ENCODE measurements around the gene SLC35F3.

SLC35F3 gene

DNA sequence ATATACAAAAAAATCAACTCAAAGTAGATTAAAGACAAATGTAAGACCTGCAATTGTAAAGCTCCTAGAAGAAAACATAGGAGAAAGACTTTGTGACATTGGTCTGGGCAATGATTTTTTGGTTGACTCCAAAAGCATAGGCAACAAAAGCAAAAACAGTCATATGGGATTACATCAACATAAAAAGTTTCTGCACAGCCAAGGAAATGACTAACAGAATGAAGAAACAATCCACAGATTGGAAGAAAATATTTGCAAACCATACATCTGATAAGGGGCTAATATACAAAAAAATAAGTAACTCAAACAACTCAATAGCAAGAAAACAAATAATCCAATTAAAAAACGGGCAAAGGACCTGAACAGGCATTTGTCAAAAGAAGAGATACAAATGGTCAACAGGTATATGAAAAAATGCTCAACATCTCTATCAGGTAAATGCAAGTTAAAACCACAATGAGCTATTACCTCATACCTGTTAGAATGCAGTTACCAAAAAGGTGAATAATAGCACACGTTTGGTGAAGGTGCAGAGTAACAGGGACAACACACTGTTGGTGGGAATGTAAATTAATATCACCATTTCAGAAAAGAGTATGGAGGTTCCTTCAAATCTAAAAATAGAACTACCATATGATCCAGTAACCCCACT is 295.1 kb downstream of the SLC35F3 start:
- TF ChIP-seq TAF1 (IDR thresholded peaks at IDR 0.05; ENCODE audit: borderline replicate concordance, insufficient read depth, low read length) (no peak), FOXP2 (optimal IDR thresholded peaks at IDR 0.05; ENCODE audit: borderline replicate concordance, extremely low read depth, extremely low read length, insufficient read depth) (no peak), POLR2AphosphoS5 (IDR thresholded peaks at IDR 0.05; ENCODE audit: low read depth, low read length) (no peak), SIN3A (IDR thresholded peaks at IDR 0.05; ENCODE audit: borderline replicate concordance, insufficient read depth, low read length) (no peak)
- TF ChIP-seq, protein P1, sequence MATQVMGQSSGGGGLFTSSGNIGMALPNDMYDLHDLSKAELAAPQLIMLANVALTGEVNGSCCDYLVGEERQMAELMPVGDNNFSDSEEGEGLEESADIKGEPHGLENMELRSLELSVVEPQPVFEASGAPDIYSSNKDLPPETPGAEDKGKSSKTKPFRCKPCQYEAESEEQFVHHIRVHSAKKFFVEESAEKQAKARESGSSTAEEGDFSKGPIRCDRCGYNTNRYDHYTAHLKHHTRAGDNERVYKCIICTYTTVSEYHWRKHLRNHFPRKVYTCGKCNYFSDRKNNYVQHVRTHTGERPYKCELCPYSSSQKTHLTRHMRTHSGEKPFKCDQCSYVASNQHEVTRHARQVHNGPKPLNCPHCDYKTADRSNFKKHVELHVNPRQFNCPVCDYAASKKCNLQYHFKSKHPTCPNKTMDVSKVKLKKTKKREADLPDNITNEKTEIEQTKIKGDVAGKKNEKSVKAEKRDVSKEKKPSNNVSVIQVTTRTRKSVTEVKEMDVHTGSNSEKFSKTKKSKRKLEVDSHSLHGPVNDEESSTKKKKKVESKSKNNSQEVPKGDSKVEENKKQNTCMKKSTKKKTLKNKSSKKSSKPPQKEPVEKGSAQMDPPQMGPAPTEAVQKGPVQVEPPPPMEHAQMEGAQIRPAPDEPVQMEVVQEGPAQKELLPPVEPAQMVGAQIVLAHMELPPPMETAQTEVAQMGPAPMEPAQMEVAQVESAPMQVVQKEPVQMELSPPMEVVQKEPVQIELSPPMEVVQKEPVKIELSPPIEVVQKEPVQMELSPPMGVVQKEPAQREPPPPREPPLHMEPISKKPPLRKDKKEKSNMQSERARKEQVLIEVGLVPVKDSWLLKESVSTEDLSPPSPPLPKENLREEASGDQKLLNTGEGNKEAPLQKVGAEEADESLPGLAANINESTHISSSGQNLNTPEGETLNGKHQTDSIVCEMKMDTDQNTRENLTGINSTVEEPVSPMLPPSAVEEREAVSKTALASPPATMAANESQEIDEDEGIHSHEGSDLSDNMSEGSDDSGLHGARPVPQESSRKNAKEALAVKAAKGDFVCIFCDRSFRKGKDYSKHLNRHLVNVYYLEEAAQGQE (IDR thresholded peaks at IDR 0.05; ENCODE audit: insufficient read depth in 1 of 2, low read depth in 2 of 2, low read length in 2 of 2) = no peak

DNA sequence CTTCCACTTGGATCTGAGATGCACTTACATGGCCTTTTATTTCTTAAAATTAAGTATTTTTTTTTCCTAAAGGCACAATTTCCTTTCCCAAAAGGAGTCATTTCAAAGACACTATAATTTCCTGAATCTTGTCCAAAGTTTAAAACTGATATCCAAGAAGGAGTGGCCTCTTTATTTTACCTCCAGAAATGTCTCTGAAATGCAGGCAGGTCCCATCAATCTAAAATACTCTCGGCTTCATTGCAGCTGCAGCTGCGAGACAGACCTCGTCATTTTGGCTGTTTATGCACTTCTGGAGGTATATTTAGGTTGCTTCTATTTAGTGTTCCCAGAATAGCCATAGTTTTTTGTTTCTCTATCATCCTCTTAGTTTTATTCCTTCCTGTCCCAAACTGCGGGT is 296.1 kb downstream of the SLC35F3 start:
- no peak for TF ChIP-seq SIN3A (IDR thresholded peaks at IDR 0.05; ENCODE audit: borderline replicate concordance, insufficient read depth, low read length)
- TF ChIP-seq TAF1 (IDR thresholded peaks at IDR 0.05; ENCODE audit: borderline replicate concordance, insufficient read depth, low read length) = no peak
- TF ChIP-seq FOXP2 (optimal IDR thresholded peaks at IDR 0.05; ENCODE audit: borderline replicate concordance, extremely low read depth, extremely low read length, insufficient read depth) = no peak
- no peak for TF ChIP-seq POLR2AphosphoS5 (IDR thresholded peaks at IDR 0.05; ENCODE audit: low read depth, low read length)
- TF ChIP-seq, protein P1 (IDR thresholded peaks at IDR 0.05; ENCODE audit: insufficient read depth in 1 of 2, low read depth in 2 of 2, low read length in 2 of 2) = no peak

DNA sequence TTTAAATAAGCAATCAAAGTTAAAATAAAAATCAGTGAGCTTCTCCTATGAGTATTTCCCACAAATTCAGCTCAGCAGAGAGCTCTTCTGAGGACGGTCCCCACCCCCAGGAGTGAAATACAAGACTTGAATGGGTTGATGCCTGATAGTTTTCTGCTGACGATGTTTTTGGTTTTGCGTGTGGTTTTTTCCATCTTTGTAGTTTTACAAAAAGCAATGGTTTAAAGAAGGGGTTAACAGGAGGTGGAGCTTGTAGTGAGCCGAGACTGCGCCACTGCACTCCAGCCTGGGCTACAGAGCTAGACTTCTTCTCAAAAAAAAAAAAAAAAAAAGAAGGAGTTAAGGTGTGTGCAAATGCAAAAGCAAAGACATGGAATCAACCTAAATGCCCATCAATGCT is 297.1 kb downstream of the SLC35F3 start:
- TF ChIP-seq POLR2AphosphoS5 (IDR thresholded peaks at IDR 0.05; ENCODE audit: low read depth, low read length) = no peak
- no peak for TF ChIP-seq TAF1 (IDR thresholded peaks at IDR 0.05; ENCODE audit: borderline replicate concordance, insufficient read depth, low read length)

DNA sequence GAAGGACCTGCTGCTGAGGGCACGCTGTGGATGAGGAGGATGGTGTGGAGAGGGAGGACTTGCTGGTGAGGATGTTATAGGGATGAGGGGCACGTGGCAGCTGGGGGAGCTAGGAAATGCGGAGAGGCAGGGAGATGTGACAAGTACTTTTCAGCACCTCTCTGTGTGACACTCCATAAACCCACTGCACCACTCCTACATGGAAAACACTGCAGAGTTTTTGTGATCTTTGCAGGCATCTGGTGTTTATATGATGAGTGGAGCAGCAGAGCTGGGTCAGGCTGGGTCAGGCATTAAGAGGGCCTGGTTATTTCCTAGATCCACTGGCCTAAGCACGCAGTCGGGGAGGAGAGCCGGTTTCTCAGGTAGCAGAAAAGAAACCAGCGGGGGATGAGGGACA is 301.5 kb downstream of the SLC35F3 start:
- TF ChIP-seq POLR2AphosphoS5 (IDR thresholded peaks at IDR 0.05; ENCODE audit: low read depth, low read length) (no peak), SIN3A (IDR thresholded peaks at IDR 0.05; ENCODE audit: borderline replicate concordance, insufficient read depth, low read length) (no peak), FOXP2 (optimal IDR thresholded peaks at IDR 0.05; ENCODE audit: borderline replicate concordance, extremely low read depth, extremely low read length, insufficient read depth) (no peak), TAF1 (IDR thresholded peaks at IDR 0.05; ENCODE audit: borderline replicate concordance, insufficient read depth, low read length) (no peak)
- TF ChIP-seq, protein P1 (IDR thresholded peaks at IDR 0.05; ENCODE audit: insufficient read depth in 1 of 2, low read depth in 2 of 2, low read length in 2 of 2) = no peak

DNA sequence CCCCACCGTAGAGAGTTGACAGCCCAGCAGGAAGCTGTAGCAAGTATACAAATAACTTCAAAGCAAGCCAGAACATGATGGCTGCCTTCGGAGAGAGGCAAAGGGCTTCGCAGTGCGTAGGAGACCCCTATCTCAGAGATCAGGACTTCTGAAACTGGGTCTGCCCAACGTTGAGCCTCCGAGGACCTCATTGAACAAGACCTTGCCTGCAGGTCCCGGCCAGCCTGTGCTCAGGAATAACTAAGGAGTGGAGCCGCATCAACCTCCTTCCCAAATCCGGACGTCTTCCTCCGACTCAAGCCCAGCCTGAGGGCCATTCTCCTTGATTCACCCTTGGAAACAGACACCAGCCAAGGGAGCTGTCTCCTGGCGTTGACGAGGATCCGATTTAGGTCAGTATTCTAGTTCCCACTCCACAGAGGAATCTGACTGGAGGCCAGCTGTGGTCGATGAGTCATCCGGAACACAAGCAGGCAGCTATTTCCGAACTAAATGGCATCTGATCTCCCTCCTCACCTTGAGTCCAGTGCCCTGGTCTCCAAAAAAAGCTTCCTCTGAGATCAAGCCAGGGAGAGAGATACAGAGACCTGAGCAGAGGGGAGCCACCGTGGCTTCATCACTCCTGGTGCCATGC is 302.3 kb downstream of the SLC35F3 start:
- TF ChIP-seq TAF1 (IDR thresholded peaks at IDR 0.05; ENCODE audit: borderline replicate concordance, insufficient read depth, low read length) = no peak
- TF ChIP-seq SIN3A (IDR thresholded peaks at IDR 0.05; ENCODE audit: borderline replicate concordance, insufficient read depth, low read length) = no peak
- TF ChIP-seq, protein P1 (IDR thresholded peaks at IDR 0.05; ENCODE audit: insufficient read depth in 1 of 2, low read depth in 2 of 2, low read length in 2 of 2) = no peak
- no peak for TF ChIP-seq POLR2AphosphoS5 (IDR thresholded peaks at IDR 0.05; ENCODE audit: low read depth, low read length)
- TF ChIP-seq FOXP2 (optimal IDR thresholded peaks at IDR 0.05; ENCODE audit: borderline replicate concordance, extremely low read depth, extremely low read length, insufficient read depth) = no peak

Data from PFSK-1 (cell line).